ENCODE results near the gene NRG2.

The NRG2 gene

GRCh38 chr5:139799359-139799758 lies 243.7 kb downstream of the NRG2 start:
- Histone ChIP-seq H3K27ac (ENCODE audit: low read length) (no peak overlapping the region), H3K36me3 (ENCODE audit: control insufficient read depth, insufficient read depth, low read length) (no peaks in the 10 kb centered on the region), H3K4me3 (ENCODE audit: low read length) (no peak overlapping the region), H3K4me1 (ENCODE audit: control insufficient read depth, insufficient read depth, low read length) (peaks cover 2% of the 10 kb centered on the region), H3K9me3 (ENCODE audit: control insufficient read depth, insufficient read depth, low read length) (no peaks in the 10 kb centered on the region), H3K27me3 (ENCODE audit: control insufficient read depth, insufficient read depth, low read length) (peaks cover 34% of the 10 kb centered on the region)
- no peak for DNase-seq (ENCODE audit: low read depth, low spot score)

GRCh38 chr5:139798883-139799282 lies 244.2 kb downstream of the NRG2 start:
- no CpG with 5 or more reads among the region's 2 CpGs for WGBS (ENCODE audit: insufficient coverage, insufficient read length)
- H3K27ac ChIP-seq (ENCODE audit: low read length): no peak overlapping the region
- H3K9me3 ChIP-seq (ENCODE audit: control insufficient read depth, insufficient read depth, low read length): no peaks in the 10 kb centered on the region
- DNase-seq (ENCODE audit: low read depth, low spot score): no peak
- H3K27me3 ChIP-seq (ENCODE audit: control insufficient read depth, insufficient read depth, low read length): peaks cover 39% of the 10 kb centered on the region
- H3K4me3 ChIP-seq (ENCODE audit: low read length): no peak overlapping the region
- H3K36me3 ChIP-seq (ENCODE audit: control insufficient read depth, insufficient read depth, low read length): no peaks in the 10 kb centered on the region
- H3K4me1 ChIP-seq (ENCODE audit: control insufficient read depth, insufficient read depth, low read length): peaks cover 2% of the 10 kb centered on the region

- Histone ChIP-seq H3K4me3 (ENCODE audit: low read length) (no peak overlapping the region), H3K36me3 (ENCODE audit: control insufficient read depth, insufficient read depth, low read length) (no peaks in the 10 kb centered on the region), H3K9me3 (ENCODE audit: control insufficient read depth, insufficient read depth, low read length) (no peaks in the 10 kb centered on the region), H3K4me1 (ENCODE audit: control insufficient read depth, insufficient read depth, low read length) (peaks cover 2% of the 10 kb centered on the region), H3K27me3 (ENCODE audit: control insufficient read depth, insufficient read depth, low read length) (peaks cover 48% of the 10 kb centered on the region), H3K27ac (ENCODE audit: low read length) (no peak overlapping the region)
- WGBS (ENCODE audit: insufficient coverage, insufficient read length): no CpG with 5 or more reads among the region's 9 CpGs
- DNase-seq (ENCODE audit: low read depth, low spot score): no peak
These were observed 245.1 kb downstream of the NRG2 start for GRCh38 chr5:139797856-139798510.

GRCh38 chr5:139797335-139797734 lies 245.8 kb downstream of the NRG2 start:
- DNase-seq (ENCODE audit: low read depth, low spot score): no peak
- no peak overlapping the region for H3K4me3 ChIP-seq (ENCODE audit: low read length)
- no CpG with 5 or more reads among the region's 3 CpGs for WGBS (ENCODE audit: insufficient coverage, insufficient read length)
- H3K9me3 ChIP-seq (ENCODE audit: control insufficient read depth, insufficient read depth, low read length): no peaks in the 10 kb centered on the region
- H3K36me3 ChIP-seq (ENCODE audit: control insufficient read depth, insufficient read depth, low read length): no peaks in the 10 kb centered on the region
- no peak overlapping the region for H3K27ac ChIP-seq (ENCODE audit: low read length)
- peaks cover 2% of the 10 kb centered on the region for H3K4me1 ChIP-seq (ENCODE audit: control insufficient read depth, insufficient read depth, low read length)
- H3K27me3 ChIP-seq (ENCODE audit: control insufficient read depth, insufficient read depth, low read length): peaks cover 48% of the 10 kb centered on the region

Data from iPS DF 6.9 (cell line).